OCI-LY3 (cell line): ENCODE results near the gene CLSTN2.

Source experiments
- H2AFZ ChIP-seq: fragments of 200-600, 300-600 bp; shearing (Covaris generic); 2 replicates; pipeline ENCODE4 v1.6.0; 2014; ENCODE audit warnings: antibody characterized with exemption, low read depth, low read length
- H3K27ac ChIP-seq: fragments of 200-600, 300-600 bp; sonication (generic); 2 replicates; pipeline ENCODE4 v1.5.1; 2014; ENCODE audit warnings: mild to moderate bottlenecking, low read length, moderate library complexity, mixed read lengths
- H3K27me3 ChIP-seq: fragments of 200-600, 300-600 bp; sonication (generic); 2 replicates; pipeline ENCODE4 v1.6.1; 2014; ENCODE audit warnings: low read depth, low read length, mixed read lengths
- H3K36me3 ChIP-seq: fragments of 200-600, 300-600 bp; sonication (generic); replicated peaks from 2 replicates; pipeline ENCODE3; 2014; ENCODE audit warnings: low read depth, low read length, mixed read lengths
- H3K4me1 ChIP-seq: fragments of 300-600, 200-600 bp; sonication (generic); 2 replicates; pipeline ENCODE4 v1.6.1; 2014; ENCODE audit warnings: low read length, mixed read lengths
- H3K4me2 ChIP-seq: fragments of 200-600, 300-600 bp; sonication (generic); 2 replicates; pipeline ENCODE4 v1.6.1; 2014; ENCODE audit warnings: low read length, mixed read lengths
- H3K4me3 ChIP-seq: fragments of 300-600, 200-600 bp; sonication (generic); 2 replicates; pipeline ENCODE4 v1.5.1; 2014; ENCODE audit warnings: antibody characterized with exemption, mild to moderate bottlenecking, low read length, moderate library complexity
- H3K79me2 ChIP-seq: fragments of 300-600, 200-600 bp; shearing (Covaris generic); 2 replicates; pipeline ENCODE4 v1.6.1; 2014; ENCODE audit warnings: mild to moderate bottlenecking, low read length, mixed read lengths
- H3K9ac ChIP-seq: fragments of 300-600, 200-600 bp; shearing (Covaris generic); 2 replicates; pipeline ENCODE4 v1.6.0; 2014; ENCODE audit warnings: mild to moderate bottlenecking, low read length, moderate library complexity
- H3K9me3 ChIP-seq: fragments of 200-600, 300-600 bp; shearing (Covaris generic); 2 replicates; pipeline ENCODE4 v1.6.1; 2014; ENCODE audit warnings: low read length, mixed read lengths; ENCODE audit not compliant: insufficient read depth
- H4K20me1 ChIP-seq: fragments of 200-600, 300-600 bp; sonication (generic); 2 replicates; pipeline ENCODE4 v1.6.1; 2016; ENCODE audit warnings: low read length, mixed read lengths; ENCODE audit not compliant: insufficient read depth
- CTCF ChIP-seq: fragments of 200-600, 300-600 bp; sonication (generic); IDR thresholded peaks from 2 replicates; pipeline ENCODE4 v1.5.1; 2014; ENCODE audit warnings: antibody characterized with exemption, low read length, low read depth
- EZH2phosphoT487 ChIP-seq: fragments of 200-600 bp; shearing (Covaris generic); IDR thresholded peaks from 2 replicates; pipeline ENCODE4 v1.6.1; 2018; ENCODE audit warnings: antibody characterized with exemption, mixed run types, low read depth

CLSTN2 gene

GRCh38 chr3:140143367-140144069, 208.5 kb downstream of the CLSTN2 start:
- no peak overlapping the region for H3K27ac ChIP-seq
- H3K9ac ChIP-seq: no peak overlapping the region
- H3K4me2 ChIP-seq: no peak overlapping the region
- no peak for TF ChIP-seq CTCF
- TF ChIP-seq EZH2phosphoT487: no peak
- no peak overlapping the region for H2AFZ ChIP-seq
- no peaks in the 10 kb centered on the region for H3K36me3 ChIP-seq
- no peaks in the 10 kb centered on the region for H4K20me1 ChIP-seq
- 0 out of 2 replicates have a peak, but pooled peaks cover 4% of the 10 kb centered on the region for H3K27me3 ChIP-seq
- no peaks in the 10 kb centered on the region for H3K79me2 ChIP-seq
- no peaks in the 10 kb centered on the region for H3K9me3 ChIP-seq
- no peak overlapping the region for H3K4me3 ChIP-seq
- H3K4me1 ChIP-seq: peaks cover 6% of the 10 kb centered on the region; the same call in 1 of the 2 replicates

- Histone ChIP-seq H3K27me3 (no peaks in the 10 kb centered on the region), H3K27ac (no peak overlapping the region), H3K9me3 (no peaks in the 10 kb centered on the region), H3K79me2 (no peaks in the 10 kb centered on the region), H3K4me1 (peaks cover 11% of the 10 kb centered on the region; the same call in 1 of the 2 replicates), H3K4me3 (no peak overlapping the region), H3K9ac (no peak overlapping the region), H4K20me1 (no peaks in the 10 kb centered on the region), H3K4me2 (no peak overlapping the region), H3K36me3 (no peaks in the 10 kb centered on the region), H2AFZ (no peak overlapping the region)
- TF ChIP-seq CTCF: no peak
- TF ChIP-seq EZH2phosphoT487: no peak
Measured at GRCh38 chr3:140145528-140145927, 210.5 kb downstream of the CLSTN2 start.

GRCh38 chr3:140146668-140147067, 211.7 kb downstream of the CLSTN2 start:
- Histone ChIP-seq H4K20me1 (no peaks in the 10 kb centered on the region), H3K9ac (no peak overlapping the region), H3K79me2 (no peaks in the 10 kb centered on the region), H3K4me1 (peaks cover 11% of the 10 kb centered on the region; the same call in 1 of the 2 replicates), H3K4me3 (no peak overlapping the region), H3K27ac (no peak overlapping the region), H3K27me3 (no peaks in the 10 kb centered on the region), H3K9me3 (no peaks in the 10 kb centered on the region), H3K36me3 (no peaks in the 10 kb centered on the region), H3K4me2 (no peak overlapping the region), H2AFZ (no peak overlapping the region)
- TF ChIP-seq EZH2phosphoT487 (no peak), CTCF (no peak)

GRCh38 chr3:140147965-140148490, 213.0 kb downstream of the CLSTN2 start:
- Histone ChIP-seq H3K79me2 (no peaks in the 10 kb centered on the region), H4K20me1 (no peaks in the 10 kb centered on the region), H3K4me1 (peaks cover 14% of the 10 kb centered on the region), H3K4me3 (no peak overlapping the region), H3K9me3 (no peaks in the 10 kb centered on the region), H3K4me2 (no peak overlapping the region), H3K27me3 (no peaks in the 10 kb centered on the region), H3K9ac (no peak overlapping the region), H3K36me3 (no peaks in the 10 kb centered on the region), H3K27ac (no peak overlapping the region), H2AFZ (no peak overlapping the region)
- no peak for TF ChIP-seq CTCF
- no peak for TF ChIP-seq EZH2phosphoT487
